ENCODE results near the gene F13A1.

Gene F13A1

DNA sequence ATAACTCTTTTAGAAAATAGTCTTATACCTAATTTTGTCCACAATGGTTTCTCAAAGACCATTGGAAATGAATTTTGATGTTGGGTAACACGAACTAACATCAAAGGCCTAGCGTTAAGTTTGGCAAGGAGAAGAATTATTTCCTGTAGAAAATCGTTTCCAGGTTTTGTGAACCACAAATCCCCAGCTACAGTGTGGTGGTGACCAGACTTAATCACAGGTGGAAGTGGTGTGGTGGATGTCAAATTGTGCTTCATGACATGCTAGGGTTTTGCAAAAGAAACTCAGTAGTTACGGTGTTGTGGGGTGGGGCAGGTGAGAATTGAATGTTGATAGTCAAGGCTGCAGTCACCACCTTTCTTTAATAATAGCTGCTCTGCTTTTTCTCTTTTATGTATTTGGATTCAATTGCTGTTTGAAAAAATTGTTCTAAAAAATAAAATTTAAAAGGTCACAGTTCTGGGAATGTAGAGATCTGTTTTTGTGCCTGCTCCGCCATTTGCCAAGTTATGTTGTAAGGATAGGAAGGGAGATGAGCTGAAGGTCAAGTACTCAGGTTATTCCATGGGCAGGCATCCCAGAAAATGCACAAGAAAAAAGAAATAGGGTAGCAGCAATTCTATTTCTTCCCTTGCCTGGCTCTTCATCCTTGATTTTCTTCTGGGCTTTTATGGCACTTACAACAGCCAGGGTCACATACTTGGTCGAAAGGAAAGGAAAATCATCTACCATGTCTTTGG, 83.6 kb downstream of the F13A1 start:
- no peak for DNase-seq

DNA sequence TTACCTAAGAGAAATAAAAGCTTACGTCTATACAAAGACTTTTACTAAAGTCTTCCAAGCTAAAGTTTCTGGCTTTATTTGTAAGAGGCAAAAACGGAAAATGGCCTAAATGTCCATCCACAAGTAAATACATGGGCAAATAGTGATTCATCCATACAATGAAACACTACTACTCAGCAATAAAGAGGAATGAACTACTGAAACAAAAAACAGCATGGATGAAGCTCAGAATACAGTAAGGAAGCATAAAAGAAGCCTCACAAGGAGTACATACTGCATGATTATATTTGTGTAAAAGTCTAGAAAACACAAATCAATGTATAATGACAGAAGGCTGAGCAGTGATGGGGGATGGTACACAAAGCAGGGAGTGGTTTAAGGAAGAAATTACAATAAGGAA, 84.7 kb downstream of the F13A1 start:
- no peak for DNase-seq

DNA sequence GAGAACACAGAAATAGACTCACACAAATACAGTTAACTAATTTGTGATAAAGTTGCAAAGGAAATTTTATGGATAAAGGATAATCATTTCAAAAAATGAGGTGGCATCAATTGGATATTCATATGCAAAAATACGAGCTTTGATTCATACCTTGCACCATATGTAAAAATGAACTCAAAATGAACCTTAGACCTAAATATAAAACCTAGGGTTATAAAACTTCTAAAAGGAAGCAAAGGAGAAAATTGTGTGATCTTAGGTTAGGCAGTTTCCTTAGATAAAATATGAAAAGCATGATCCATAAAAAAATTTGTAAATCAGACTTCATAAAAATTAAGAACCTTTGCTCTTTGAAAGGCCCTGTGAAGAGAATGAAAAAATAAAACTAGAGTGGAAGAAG, 85.5 kb downstream of the F13A1 start:
- no peak for DNase-seq

DNA sequence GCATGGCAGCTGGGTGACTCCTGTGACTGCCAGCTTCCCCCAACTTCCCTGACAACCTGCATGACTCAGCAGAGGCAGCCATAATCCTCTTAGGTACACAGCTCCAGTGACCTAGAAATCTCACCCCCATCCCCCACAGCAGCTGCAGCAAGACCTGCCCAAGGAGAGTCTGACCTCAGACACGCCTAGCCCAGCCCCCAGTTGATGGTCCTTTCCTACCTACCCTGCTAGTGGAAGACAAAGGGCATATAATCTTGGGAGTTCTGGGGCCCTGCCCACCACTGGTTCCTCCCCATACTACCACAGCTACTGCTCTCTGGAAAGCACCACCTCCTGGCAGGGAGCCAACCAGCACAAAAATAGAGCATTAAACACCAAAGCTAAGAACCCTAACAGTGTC, 90.2 kb downstream of the F13A1 start:
- DNase-seq = no peak

DNA sequence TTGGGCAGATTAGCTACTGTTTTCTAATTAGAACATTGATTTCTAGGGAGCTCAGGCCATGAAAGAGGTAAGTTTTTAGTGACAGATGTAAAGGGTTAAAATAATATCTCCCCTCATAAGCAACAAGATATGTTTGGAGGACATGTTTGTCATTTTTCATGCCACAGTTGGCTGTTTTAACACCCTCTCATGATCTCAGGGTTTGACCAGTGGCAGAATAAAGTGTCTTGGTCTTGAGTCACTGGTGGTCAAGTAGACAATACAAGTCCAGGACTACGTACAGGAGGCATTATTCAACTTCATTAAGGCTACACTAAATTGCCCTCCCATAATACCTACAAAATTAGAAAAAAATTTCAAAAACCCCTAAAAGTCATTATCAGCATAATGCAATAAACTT, 92.6 kb downstream of the F13A1 start:
- DNase-seq = no peak

DNA sequence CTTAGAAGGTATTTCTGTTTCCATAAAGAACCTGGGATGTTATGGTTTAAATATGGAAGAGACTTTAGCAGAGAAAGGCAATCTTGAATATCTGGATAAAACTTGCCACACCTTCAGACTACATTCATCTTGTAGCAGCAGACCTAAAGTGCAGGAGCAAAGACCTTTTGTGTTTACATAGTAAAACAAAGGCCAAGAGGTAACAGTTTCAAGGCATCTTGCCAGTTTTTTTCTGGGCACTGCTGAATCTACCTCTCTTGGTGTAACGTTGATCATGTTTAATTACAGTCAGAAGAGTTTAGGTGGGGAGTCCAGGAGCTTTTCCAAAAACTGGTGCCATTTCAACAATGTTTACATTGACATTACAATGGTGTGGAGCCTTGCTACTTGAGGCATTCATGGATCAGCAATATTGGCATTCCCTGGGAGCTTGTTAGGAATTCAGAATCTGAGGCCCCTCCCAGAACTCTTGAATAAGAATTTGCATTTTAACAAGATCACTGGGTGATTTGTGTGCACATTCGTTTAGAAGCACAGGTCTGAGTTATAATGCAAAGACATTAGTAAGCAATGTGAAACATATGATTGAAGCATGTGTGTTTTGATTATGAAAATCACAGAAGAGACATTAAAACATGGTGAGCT, 94.5 kb downstream of the F13A1 start:
- DNase-seq = no peak

DNA sequence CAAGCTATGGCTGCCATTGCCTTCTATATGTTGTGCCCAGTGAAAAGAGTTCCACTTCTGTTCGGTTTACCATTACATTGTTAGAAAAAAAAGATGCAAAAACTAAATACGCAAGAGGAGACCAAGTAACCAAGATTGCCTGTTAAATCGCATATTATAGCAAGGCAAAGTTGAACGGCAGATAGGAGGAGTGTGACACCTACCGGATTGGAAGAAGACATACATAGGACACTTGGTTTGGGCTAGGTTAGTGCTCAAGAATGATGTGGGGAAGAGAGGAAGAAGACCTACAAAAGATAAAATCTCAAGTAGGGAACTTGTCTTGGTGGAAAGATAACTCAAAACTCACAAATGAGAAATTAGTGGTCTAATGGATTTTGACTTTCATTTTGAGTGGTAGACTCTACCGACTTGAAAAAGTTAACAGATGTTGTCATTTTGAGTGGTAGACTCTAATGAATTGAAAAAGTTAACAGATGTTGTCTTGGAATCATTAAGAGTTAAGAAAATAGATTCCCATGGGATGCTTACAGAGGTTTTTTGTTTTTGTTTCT, 95.5 kb downstream of the F13A1 start:
- no peak for DNase-seq

DNA sequence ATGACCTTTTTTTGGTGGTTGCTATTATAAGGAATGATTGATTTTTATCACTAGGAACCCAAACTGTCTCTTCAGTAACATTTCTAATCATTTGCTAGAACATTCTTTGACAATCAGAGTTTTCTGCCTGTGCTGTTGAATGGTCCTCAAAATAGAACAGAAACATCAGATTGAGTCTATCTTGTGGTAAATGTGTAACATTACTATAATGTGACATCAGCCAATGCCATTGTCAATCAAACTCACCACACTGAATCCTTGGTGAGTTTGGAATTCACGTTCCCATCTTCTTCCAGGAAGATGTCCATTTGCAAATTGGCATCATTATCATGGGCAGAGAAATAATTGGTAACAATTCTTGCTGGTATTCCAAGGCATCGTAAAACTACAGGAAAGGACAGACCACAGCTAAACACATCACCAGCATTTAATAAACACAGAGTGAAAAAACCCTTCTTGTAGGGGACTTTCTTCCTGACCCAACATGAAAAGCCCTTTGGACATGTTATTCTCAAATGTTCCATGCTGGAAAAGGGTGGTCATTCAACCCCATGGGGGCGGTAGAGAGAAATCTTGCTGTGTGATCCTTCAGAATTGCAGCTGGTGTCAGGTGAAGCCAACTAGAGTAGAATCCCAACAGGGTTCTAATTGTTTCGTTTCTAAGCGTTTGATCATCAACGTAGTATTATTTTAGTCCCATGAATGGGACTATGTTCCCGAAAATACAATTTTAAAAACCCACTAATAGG, 98.5 kb downstream of the F13A1 start:
- peak; percentile 2 for DNase-seq

DNA sequence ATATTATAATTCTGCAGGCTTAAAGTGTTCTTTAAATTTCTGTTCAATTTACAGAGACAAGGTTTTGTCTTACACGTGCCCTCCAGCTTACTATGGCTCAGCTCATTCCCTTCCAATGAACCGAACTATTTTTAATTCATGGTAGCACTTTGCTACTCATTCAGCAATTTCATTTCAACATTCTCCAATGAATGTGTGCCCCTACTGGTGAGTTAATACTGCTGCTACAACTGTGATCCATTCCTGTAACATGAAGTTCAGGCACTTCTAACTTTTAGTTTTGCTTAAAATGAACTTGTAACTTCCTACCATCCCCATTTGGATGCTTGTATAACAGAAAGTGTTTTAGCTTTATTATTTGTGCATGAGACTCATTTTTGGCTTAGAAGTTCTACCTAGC, 99.7 kb downstream of the F13A1 start:
- no peak for DNase-seq

DNA sequence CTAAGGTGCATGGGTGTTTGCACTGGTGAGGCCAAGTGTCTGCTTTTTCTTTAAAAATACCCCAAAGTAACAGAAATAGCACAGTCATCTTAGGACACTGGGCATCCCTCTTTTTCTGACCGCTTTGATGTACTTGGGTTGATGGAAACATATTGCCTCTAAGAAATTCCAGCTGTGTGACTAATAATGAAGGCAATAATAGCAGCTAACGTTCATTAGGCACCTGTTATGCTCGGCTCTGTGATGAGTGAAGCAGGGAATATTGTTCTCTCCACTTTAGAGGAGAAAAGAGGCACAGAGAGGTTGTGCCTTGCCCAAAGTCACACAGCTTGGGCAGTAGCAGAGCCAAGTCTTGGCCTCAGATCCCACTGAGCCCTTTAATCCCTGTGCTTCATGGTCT, 100.7 kb downstream of the F13A1 start:
- no peak for DNase-seq

DNA sequence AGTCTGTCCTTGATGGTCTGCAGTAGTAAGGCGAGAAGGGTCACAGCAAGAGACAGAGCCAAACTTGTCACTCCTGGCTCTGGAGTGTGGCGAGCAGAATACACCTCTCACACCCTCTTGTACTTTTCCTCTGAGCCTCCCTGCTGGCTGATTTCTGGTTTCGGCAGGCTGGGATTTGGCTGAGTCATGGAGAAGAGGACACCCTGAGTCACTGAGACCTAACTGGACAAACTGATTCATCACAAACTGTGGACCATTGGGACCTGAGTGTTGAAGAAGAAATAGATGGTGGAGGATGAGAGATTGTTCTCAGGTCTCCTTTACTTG, 101.7 kb downstream of the F13A1 start:
- DNase-seq = no peak

DNA sequence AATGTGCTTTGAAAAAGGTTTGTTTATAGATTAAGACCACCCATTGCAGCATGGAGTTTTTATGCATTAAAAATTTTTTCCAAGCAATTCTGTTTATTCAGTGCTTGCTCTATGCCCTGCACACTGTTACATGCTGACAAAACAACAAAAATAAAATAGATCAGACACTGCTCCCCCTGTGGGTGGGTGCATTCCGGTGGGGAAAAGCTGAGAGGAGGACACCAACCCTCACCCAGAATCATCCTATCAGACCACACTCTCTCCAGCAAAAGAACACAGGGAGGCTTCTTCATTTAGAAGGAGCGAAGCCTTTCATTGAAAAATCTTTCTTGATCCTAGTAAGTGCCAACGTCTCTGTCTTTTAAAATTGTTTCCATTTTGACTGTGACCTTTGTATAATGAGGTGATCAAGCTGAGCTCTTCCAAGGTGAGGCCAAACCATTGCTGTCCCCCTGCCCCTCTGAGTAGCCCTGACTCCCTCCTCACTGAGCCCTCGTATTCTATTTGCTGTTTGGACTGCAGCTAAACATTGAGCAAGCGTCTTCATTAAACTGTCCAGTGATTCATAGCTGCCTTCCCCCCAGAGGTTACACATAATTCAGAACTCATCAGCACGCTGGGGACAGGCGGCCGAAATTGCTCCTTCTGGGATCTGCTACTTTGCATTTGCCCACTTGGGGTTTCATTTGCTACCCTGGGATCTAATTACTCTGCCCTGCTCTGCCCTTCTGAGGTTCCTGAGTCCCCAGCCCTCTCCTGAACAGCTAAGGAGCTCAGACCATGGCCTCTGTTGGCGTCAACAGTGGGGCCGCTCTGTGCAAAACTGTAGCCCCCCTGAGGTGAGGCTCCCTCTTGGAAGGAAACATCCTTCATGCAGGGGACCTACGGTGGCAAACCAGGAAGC, 102.4 kb downstream of the F13A1 start:
- no peak for DNase-seq

DNA sequence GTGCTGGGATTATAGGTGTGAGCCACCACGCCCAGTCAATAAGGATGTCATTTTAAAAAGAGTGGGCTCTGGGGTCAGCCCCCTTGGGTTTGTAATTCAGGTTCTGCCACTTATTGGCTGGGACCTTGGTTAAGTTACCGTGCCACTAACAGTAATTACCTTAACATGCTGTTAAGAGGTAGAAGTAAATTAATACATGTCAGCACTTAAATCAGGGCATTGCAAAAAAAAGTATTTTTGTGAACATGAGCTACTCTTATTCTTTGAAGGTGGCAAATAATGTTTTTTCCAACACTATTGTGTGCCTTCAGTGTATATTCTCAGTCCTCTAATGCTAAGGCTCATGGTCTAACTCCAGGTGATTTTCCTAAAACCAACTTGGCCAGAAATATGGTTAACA, 109.5 kb downstream of the F13A1 start:
- DNase-seq = no peak

DNA sequence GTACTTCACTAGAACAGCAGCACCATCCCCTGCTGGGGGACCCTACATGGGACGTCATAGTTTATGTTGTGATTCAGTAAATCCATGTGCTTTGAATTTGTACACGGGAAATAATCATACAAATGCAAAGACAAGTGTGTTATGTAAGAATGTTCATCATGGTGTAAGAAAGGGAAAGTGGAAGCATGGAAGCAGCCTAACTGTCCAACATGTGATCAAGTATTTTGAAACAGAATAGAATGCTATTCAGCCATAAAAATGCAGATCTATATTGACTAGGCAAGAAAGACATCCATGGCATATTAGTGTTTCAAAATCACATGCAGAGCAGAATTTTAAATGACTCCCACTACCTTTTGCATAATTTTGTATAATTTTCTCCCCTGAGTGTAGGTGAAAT, 117.6 kb downstream of the F13A1 start:
- no peak for DNase-seq

DNA sequence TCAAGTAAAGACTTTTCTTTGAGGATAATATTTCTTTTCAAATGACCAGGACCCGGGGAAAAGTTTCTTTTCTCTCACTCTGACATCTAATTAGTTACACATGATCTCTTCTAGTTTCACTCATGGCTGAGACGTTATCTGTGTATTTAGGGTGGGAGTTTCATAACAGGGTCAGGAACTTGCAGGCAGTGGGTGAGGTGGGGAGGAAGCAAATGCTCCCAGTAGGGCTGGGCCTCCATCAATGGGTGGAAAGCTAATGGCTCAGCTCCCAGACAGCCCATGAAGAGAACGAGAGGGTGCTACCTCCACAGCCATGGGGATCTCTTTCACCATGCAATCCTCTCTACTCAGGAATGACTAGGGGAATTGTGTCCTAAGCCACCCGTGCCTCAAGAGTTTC, 119.3 kb downstream of the F13A1 start:
- no peak for DNase-seq

DNA sequence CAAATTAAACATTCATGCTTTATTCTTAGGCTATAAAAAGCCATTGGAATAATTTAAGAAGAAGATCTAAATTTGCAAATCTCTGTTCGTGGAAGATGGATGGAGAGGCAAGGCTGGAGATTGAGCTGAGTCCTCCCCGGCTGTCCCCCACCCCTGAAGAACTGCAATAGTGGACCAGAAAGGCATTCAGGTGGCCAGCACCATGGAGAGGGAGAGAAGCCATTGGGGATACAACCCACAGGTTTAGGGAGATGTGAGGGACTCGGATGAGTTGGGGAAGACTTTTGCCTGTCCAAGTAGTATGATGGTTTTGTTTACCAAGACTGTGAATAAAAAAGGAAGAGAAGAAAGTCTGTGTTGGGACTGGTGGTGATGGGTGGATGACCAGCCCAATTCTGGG, 120.8 kb downstream of the F13A1 start:
- DNase-seq = no peak

DNA sequence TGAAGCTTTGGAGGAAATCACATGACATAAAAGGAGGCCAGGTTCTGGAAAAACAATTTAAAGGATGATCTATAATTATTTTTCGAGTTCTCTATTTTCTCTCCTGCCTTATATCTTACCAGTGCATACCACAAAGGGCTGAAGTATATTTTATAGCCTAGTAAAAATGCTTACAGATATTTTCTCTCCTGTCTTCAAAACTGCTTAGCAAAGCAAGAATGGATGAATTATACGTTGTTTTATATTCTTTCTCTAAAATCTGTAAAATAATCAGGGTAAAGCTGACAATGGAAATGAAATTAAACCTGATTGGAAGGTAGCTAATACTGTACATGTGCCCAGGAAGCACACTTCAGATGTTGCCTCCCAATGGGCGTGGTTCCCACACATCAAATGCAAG, 123.7 kb downstream of the F13A1 start:
- no peak for DNase-seq

DNA sequence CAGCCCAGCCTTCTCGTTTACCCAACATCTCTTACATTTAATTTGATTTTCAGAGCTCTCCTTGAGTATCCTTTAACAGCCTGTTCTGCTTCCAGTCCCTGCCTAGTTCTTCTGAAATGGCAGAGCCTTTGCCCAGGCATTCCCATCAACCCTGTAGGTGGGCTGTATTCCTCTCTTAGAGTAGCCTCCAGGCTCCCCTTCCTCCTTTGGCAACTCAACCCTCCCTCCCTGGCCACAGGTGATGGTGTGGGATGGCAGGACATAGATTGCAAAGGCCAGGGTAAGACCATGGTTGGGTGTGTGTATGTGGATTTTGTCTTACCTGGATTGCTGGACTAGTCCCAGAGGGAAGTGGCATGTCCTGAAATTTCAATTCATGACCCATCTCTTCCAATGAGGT, 125.4 kb downstream of the F13A1 start:
- no peak for DNase-seq

DNA sequence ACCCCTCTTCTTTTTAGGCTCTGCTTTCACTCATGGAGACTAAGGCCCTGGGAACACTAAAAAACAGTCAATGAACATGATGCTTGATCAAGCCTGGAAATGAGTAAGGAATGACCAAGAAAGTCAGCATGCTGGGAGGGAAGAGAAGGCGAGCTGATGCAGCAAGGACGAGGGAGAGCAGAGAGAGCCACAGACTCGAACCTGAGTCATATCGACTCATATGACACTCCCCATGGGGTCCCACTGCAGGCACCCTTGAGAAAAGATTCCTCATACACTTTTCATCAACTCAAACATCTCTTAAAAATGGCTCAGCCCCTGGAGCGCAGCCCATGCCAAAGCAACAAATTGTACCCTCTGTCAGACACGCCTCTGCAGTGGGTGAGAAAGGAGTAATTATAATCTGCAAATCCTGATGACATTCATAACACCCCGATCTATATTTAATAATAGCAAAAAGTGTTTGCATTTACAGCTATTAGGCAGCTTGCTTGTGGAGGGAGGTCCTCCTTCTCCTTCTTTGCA, 127.2 kb downstream of the F13A1 start:
- no peak for DNase-seq

DNA sequence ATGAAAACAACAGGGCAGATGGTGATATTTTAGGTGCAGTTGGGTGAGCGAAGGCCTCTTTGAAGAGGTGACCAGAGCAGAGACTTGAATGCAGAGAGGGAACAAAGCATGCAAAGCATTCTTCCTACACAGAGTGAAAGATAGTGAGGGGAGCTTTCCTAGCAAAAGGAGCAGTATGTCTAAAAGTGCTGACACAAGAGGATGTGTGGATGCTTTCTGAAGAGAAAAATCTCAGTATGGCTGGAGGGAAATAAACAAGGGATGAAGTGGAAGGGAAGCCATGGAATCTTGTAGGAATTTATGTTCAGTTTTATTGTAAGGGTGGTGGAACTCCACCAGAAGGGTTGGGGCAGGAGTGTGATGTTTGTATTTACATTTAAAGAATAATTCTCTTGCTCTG, 128.6 kb downstream of the F13A1 start:
- no peak for DNase-seq

DNA sequence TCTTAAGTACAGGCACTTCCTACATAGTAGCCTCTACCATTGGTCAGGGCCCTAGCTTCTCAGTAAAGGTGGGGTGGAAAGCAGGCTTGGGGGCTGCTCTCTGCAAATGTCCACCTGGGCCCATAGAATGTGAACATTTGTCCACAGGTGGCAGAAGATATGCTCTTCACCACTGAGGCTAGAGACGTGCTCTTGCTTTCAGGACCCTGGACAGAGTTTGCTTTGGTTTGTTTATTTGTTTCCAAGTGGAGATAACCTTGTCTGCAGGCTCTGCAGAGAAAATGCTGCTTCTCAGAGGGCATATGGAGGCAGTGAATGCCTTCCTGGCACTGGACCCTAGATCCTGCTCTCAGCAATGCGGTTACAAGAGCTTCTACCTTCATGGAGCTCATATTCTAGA, 129.0 kb downstream of the F13A1 start:
- no peak for DNase-seq

DNA sequence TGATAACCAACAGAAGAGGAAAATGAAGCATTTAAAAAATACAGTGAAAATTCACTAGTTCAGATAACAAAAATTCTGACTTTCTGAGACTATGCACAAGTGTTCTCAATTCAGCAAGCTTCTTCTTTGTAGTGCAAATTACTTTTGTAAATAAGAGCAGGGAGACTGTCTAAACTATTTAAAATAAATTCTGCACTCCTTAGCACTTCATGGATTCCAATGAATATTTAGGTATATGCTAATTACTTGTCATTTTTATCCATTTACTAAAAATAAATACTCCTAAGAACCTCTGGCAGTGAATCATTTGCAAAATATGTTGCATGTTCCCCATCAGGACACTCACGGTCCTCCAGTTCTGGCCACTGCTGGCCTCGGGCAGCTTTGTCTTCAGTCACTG, 139.8 kb downstream of the F13A1 start:
- no peak for DNase-seq
